ENCODE results near the gene CDR2. TPM values are rescaled to one million over a fixed set of nuclear protein-coding genes. Genes with fewer than 3 reads are reported as not detected.
A peak's percentile ranks its signal among the peaks of the same experiment; 100 is the strongest.

Gene CDR2
- polyA plus RNA-seq, 1 donor (not counting 4 experiments of a cell fraction or from before 2014, with no cell fraction given), result 37.1 TPM

GRCh38 chr16:22375963-22376640 is 1.7 kb upstream of the CDR2 start:
- H3K27ac ChIP-seq (ENCODE audit: control insufficient read depth, insufficient read depth, low read length), result no peak overlapping the region
- peaks cover 7% of the 10 kb centered on the region for H4K20me1 ChIP-seq (ENCODE audit: control insufficient read depth, extremely low read depth, insufficient read depth, low read length)
- H3K9ac ChIP-seq (ENCODE audit: control insufficient read depth, extremely low read depth, insufficient read depth, low read length), result no peak overlapping the region
- H3K9me1 ChIP-seq (ENCODE audit: control insufficient read depth, extremely low read depth, insufficient read depth, low read length), result no peaks in the 10 kb centered on the region
- H3K4me2 ChIP-seq (ENCODE audit: control insufficient read depth, extremely low read depth, insufficient read depth, low read depth, low read length), result no peak overlapping the region
- DNase-seq (ENCODE audit: low read depth, low spot score) (no peak), FAIRE-seq (no peak)
- H3K4me1 ChIP-seq (ENCODE audit: control insufficient read depth, extremely low read depth, insufficient read depth, low read length), result peaks cover 24% of the 10 kb centered on the region
- no peaks in the 10 kb centered on the region for H3K27me3 ChIP-seq (ENCODE audit: control insufficient read depth, extremely low read depth, insufficient read depth, low read length)
- no peak overlapping the region for H2AFZ ChIP-seq (ENCODE audit: control insufficient read depth, low read length)
- H3K79me2 ChIP-seq (ENCODE audit: control insufficient read depth, insufficient read depth, low read length), result peaks cover 32% of the 10 kb centered on the region
- dilution Hi-C loops (cut with MboI; ENCODE audit: extremely low pct_ligation_motif_present, low sequenced_read_pairs), result no loop called here
- no peaks in the 10 kb centered on the region for H3K9me3 ChIP-seq (ENCODE audit: control insufficient read depth, low read depth, low read length)
- no peak for TF ChIP-seq CTCF (optimal IDR thresholded peaks at IDR 0.05 in 1 of 3, IDR thresholded peaks at IDR 0.05 in 1 of 3, conservative IDR thresholded peaks at IDR 0.05 in 1 of 3; ENCODE audit: extremely low read depth in 1 of 3, insufficient read depth in 2 of 3, low read length in 3 of 3)
- no peak for TF ChIP-seq EZH2 (IDR thresholded peaks at IDR 0.05; ENCODE audit: low read length)
- no peak overlapping the region for H3K4me3 ChIP-seq (ENCODE audit: control insufficient read depth in 2 of 3, extremely low read depth in 1 of 3, insufficient read depth in 2 of 3, low read depth in 1 of 3, low read length in 3 of 3)
- H3K36me3 ChIP-seq (ENCODE audit: control insufficient read depth in 2 of 2, extremely low read depth in 1 of 2, insufficient read depth in 2 of 2, low read length in 2 of 2), result peaks cover 0 to 2% of the 10 kb centered on the region in 2 experiments

GRCh38 chr16:22375117-22375962 is 921 bp upstream of the CDR2 start:
- H3K36me3 ChIP-seq (ENCODE audit: control insufficient read depth in 2 of 2, extremely low read depth in 1 of 2, insufficient read depth in 2 of 2, low read length in 2 of 2), result peaks cover 0 to 7% of the 10 kb centered on the region in 2 experiments
- dilution Hi-C loops (cut with MboI; ENCODE audit: extremely low pct_ligation_motif_present, low sequenced_read_pairs), result no loop called here
- H3K4me2 ChIP-seq (ENCODE audit: control insufficient read depth, extremely low read depth, insufficient read depth, low read depth, low read length), result peak overlapping the region; percentile 94
- no peak for TF ChIP-seq CTCF (optimal IDR thresholded peaks at IDR 0.05 in 1 of 3, IDR thresholded peaks at IDR 0.05 in 1 of 3, conservative IDR thresholded peaks at IDR 0.05 in 1 of 3; ENCODE audit: extremely low read depth in 1 of 3, insufficient read depth in 2 of 3, low read length in 3 of 3)
- no peak for TF ChIP-seq EZH2 (IDR thresholded peaks at IDR 0.05; ENCODE audit: low read length)
- peak overlapping the region; percentile 61 to 97 (median 97) for H3K4me3 ChIP-seq (ENCODE audit: control insufficient read depth in 2 of 3, extremely low read depth in 1 of 3, insufficient read depth in 2 of 3, low read depth in 1 of 3, low read length in 3 of 3)
- H3K79me2 ChIP-seq (ENCODE audit: control insufficient read depth, insufficient read depth, low read length), result peaks cover 40% of the 10 kb centered on the region
- peak overlapping the region; percentile 79 for H3K27ac ChIP-seq (ENCODE audit: control insufficient read depth, insufficient read depth, low read length)
- no peaks in the 10 kb centered on the region for H3K27me3 ChIP-seq (ENCODE audit: control insufficient read depth, extremely low read depth, insufficient read depth, low read length)
- no peaks in the 10 kb centered on the region for H3K9me1 ChIP-seq (ENCODE audit: control insufficient read depth, extremely low read depth, insufficient read depth, low read length)
- H4K20me1 ChIP-seq (ENCODE audit: control insufficient read depth, extremely low read depth, insufficient read depth, low read length), result peaks cover 7% of the 10 kb centered on the region
- peak overlapping the region; percentile 80 for H2AFZ ChIP-seq (ENCODE audit: control insufficient read depth, low read length)
- H3K9ac ChIP-seq (ENCODE audit: control insufficient read depth, extremely low read depth, insufficient read depth, low read length), result peak overlapping the region; percentile 85
- no peaks in the 10 kb centered on the region for H3K9me3 ChIP-seq (ENCODE audit: control insufficient read depth, low read depth, low read length)
- H3K4me1 ChIP-seq (ENCODE audit: control insufficient read depth, extremely low read depth, insufficient read depth, low read length), result peaks cover 31% of the 10 kb centered on the region
- FAIRE-seq (no peak), DNase-seq (ENCODE audit: low read depth, low spot score) (no peak)

Measured in keratinocyte (primary cell).